Ovary (tissue), 9 donors: ENCODE results near the gene TCF12. TPM values are rescaled to one million over a fixed set of nuclear protein-coding genes. Genes with fewer than 3 reads are reported as not detected.

Experiments used
- DNase-seq, 5 donors: peaks; one replicate each; pipeline ENCODE4 v3.0.0-alpha.2; 2019 to 2020
- H3K27ac ChIP-seq, 2 donors: fragments of 200-600 bp; one replicate each; pipeline versions ENCODE4 v1.5.1 to v1.8.0; 2019 to 2022
- H3K27me3 ChIP-seq: fragments of 200-600 bp; one replicate; pipeline ENCODE4 v1.8.0; 2022
- H3K36me3 ChIP-seq: fragments of 200-600 bp; sonication (generic); one replicate; pipeline ENCODE4 v1.5.1; 2019
- H3K4me1 ChIP-seq: one replicate; pipeline ENCODE4 v1.8.1; 2013; ENCODE audit warnings: mild to moderate bottlenecking, moderate library complexity; ENCODE audit not compliant: insufficient read depth
- H3K4me3 ChIP-seq: fragments of 200-600 bp; sonication (generic); one replicate; pipeline ENCODE4 v1.5.1; 2017
- H3K9me3 ChIP-seq, 2 donors: fragments of 200-600 bp in 1 of 2; sonication (generic) in 1 of 2; one replicate each; pipeline versions ENCODE4 v1.5.1 to v1.8.1; 2013 to 2019; ENCODE audit warnings: mild to moderate bottlenecking in 1 of 2, moderate library complexity in 1 of 2
- EP300 ChIP-seq: sonication (generic); formaldehyde crosslinking; IDR thresholded peaks from one replicate; pipeline ENCODE4 v1.6.1; 2017; ENCODE audit warnings: antibody characterized with exemption
- POLR2A ChIP-seq: fragments of 450-650 bp; IDR thresholded peaks from one replicate; pipeline ENCODE4 v1.6.1; 2017; ENCODE audit warnings: antibody characterized with exemption, mild to moderate bottlenecking, moderate library complexity
- WGBS, 3 donors: extraction: QIAGEN DNeasy Blood & Tissue Kit in 1 of 3; methylation state at CpG; one replicate each; pipeline versions ENCODE4 v1.1.5 to v1.1.7; 2013 to 2017; 5-methylcytosine and 5-hydroxymethylcytosine counted together
- intact Hi-C, 4 donors: fragments of 100-400 bp; cut with DNase I; formaldehyde crosslinking; loops; one replicate each; pipeline versions ENCODE4 v1.11.0 to v1.15.1; 2022 to 2023
- polyA plus RNA-seq, 2 donors: library from polyadenylated mRNA; stranded (reverse); fragments of 200-250 nt in 1 of 2; fragments of 350-450 nt in 1 of 2; fragmentation: Illumina TruSeq in 1 of 2; extraction: RNeasy Lipid Tissue Mini Kit (QIAGEN cat#74804) in 1 of 2; gene quantifications; one replicate each; pipeline ENCODE4 v1.2.3, GENCODE V29; 2013 to 2014
- total RNA-seq, 7 donors: library from RNA; depleted of rRNA in 2 of 7; stranded (reverse); fragments of >200 nt in 2 of 7; fragmentation: NEBNext Ultra II Directional in 3 of 7; extraction: Animal tissue kit (Norgen Biotek cat#: 25700) in 3 of 7; gene quantifications; one replicate each; pipeline versions ENCODE4 v1.1.0 to v1.2.4, GENCODE V29; 2016 to 2023
- TF ChIP-seq, protein P1 (sequence below), 3 donors: fragments of 450-650 bp in 2 of 3; fragments of 200-600 bp in 1 of 3; IDR thresholded peaks; one replicate each; pipeline versions ENCODE4 v1.5.1 to v1.8.0; 2016 to 2022; ENCODE audit warnings: antibody characterized with exemption in 3 of 3, mild to moderate bottlenecking in 1 of 3
- donor health status: DM: no; HTN: no; CAD: no; lungs with moderate emphysema.
- donor health status: DM: no; HTN: no; CAD: no.
- donor health status: Bipolar disorder and iron deficiency.
- donor health status: DM: yes; HTN: yes; CAD: no.
- donor health status: DM: no; HTN: no; CAD: no.
- donor health status: DM: yes; HTN: yes; CAD: no.

The TCF12 gene
- total and polyA plus RNA-seq, 9 donors = 28.6 to 150 (median 116) TPM

DNA sequence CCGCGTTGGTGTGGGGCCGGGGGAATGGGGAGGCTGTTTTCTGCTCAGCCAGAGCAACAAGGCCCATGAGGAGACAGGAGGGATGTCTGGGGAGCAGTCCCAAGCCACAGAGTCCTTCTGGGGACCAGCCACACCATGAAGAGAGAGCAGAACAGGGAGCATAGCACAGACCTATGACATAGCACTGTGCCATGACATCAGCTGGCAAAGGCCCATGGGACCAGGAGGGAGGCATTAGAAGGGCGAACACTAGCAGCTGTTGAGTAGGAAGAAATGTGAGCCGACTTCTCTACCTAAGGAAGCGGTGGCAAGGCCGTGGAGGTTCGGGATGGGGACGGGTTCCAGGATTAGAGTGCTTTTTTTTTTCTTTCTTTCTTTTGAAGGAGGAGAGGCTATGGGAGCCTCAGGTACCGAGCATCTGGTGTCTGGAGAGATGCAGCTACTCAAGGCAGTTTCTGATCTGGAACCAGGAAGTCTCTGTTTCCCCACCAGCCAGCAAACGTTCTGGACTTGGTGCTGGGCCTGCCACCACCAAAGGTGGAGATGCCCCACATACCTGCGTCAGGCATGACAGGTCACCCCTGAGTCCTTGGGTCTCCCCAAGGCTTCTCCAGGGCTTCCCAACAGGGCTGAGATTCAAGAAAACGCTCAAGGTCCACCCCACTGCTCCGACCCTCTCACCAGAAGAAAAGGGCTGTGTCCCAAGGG lies 380.6 kb downstream of the TCF12 start:
- Histone ChIP-seq H3K27me3 (no peaks in the 10 kb centered on the region), H3K27ac (no peak overlapping the region), H3K9me3 (no peaks in the 10 kb centered on the region), H3K4me3 (no peak overlapping the region), H3K4me1 (peaks cover 2% of the 10 kb centered on the region), H3K36me3 (no peaks in the 10 kb centered on the region)
- intact Hi-C loops = no loop called here
- TF ChIP-seq POLR2A (no peak), EP300 (no peak)
- TF ChIP-seq, protein P1, sequence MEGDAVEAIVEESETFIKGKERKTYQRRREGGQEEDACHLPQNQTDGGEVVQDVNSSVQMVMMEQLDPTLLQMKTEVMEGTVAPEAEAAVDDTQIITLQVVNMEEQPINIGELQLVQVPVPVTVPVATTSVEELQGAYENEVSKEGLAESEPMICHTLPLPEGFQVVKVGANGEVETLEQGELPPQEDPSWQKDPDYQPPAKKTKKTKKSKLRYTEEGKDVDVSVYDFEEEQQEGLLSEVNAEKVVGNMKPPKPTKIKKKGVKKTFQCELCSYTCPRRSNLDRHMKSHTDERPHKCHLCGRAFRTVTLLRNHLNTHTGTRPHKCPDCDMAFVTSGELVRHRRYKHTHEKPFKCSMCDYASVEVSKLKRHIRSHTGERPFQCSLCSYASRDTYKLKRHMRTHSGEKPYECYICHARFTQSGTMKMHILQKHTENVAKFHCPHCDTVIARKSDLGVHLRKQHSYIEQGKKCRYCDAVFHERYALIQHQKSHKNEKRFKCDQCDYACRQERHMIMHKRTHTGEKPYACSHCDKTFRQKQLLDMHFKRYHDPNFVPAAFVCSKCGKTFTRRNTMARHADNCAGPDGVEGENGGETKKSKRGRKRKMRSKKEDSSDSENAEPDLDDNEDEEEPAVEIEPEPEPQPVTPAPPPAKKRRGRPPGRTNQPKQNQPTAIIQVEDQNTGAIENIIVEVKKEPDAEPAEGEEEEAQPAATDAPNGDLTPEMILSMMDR (IDR thresholded peaks at IDR 0.05) = no peak
- WGBS, 3 donors = 72 to 84% (median 73%) methylated on average over 14 of the region's 14 CpGs
- DNase-seq = no peak

DNA sequence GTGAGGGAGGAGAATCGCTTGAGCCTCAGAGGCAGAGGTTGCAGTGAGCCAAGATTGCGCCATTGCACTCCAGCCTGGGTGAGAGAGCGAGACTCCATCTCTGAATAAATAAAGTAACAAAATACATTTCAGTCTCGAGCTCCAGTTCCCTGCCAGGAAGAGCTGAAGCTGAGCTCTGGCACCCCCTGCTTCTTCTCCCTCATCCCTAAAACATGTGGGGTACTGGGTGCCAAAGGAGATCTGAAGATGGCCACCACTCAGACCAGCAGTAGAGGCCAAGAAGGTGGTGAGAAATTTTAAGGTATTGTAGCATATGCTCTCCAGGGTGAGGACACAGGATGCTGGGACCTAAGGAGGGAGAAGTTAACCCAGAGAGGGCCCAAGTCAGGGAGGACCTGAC lies 382.9 kb downstream of the TCF12 start:
- peaks cover 2% of the 10 kb centered on the region for H3K4me1 ChIP-seq
- TF ChIP-seq, protein P1 (IDR thresholded peaks at IDR 0.05) = no peak
- no peak for TF ChIP-seq POLR2A
- TF ChIP-seq EP300 = no peak
- H3K36me3 ChIP-seq = no peaks in the 10 kb centered on the region
- intact Hi-C loops = loop anchor here (10.0 kb wide), 3 partner anchors 157 to 807 kb away; partner anchors contain the start of gene TCF12 (in 1 of the 4)
- H3K9me3 ChIP-seq = no peaks in the 10 kb centered on the region
- DNase-seq = no peak
- no peaks in the 10 kb centered on the region for H3K27me3 ChIP-seq
- WGBS, 3 donors = 93 to 96% (median 95%) methylated on average over 4 of the region's 4 CpGs
- H3K27ac ChIP-seq = no peak overlapping the region
- H3K4me3 ChIP-seq = no peak overlapping the region

DNA sequence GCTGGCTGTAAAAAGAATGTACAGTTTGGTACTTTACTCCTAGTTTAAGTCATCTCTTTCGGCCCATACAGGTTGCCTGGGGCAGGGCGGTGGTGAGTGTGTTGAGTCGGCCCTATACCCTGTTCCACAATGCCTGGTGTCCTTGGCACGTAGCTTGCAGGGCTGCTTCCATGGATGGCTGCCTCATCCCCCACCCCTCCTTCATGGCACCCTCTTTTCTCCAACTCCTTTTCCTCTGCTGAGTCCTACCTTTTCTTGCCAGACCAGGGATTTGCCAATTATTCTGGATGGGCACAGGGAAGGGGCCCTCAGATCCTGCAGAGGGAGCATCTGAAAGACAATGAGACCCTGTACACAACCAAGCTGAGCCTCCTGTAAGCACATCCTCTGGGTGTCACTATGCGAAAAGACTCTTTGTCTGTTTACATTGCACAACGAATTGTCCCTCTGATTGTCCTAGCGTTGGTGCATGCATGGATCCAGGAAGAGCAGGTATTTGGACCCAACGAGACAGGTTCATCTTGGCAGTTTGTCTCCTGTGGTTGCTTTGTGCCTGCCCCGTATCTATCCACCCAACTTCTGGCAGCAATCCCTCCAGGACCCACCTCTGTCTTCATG lies 384.3 kb downstream of the TCF12 start:
- H3K27ac ChIP-seq = no peak overlapping the region
- no peaks in the 10 kb centered on the region for H3K27me3 ChIP-seq
- no peak overlapping the region for H3K4me3 ChIP-seq
- 86 to 89% (median 86%) methylated on average over 9 of the region's 9 CpGs for WGBS, 3 donors
- H3K4me1 ChIP-seq = peaks cover 3% of the 10 kb centered on the region
- no peak for DNase-seq
- H3K9me3 ChIP-seq = no peaks in the 10 kb centered on the region
- TF ChIP-seq EP300 (no peak), POLR2A (no peak)
- TF ChIP-seq, protein P1 (IDR thresholded peaks at IDR 0.05) = no peak
- H3K36me3 ChIP-seq = no peaks in the 10 kb centered on the region
- intact Hi-C loops = loop anchor here (10.0 kb wide), 3 partner anchors 158 to 808 kb away; partner anchors contain the start of gene TCF12 (in 1 of the 4)

DNA sequence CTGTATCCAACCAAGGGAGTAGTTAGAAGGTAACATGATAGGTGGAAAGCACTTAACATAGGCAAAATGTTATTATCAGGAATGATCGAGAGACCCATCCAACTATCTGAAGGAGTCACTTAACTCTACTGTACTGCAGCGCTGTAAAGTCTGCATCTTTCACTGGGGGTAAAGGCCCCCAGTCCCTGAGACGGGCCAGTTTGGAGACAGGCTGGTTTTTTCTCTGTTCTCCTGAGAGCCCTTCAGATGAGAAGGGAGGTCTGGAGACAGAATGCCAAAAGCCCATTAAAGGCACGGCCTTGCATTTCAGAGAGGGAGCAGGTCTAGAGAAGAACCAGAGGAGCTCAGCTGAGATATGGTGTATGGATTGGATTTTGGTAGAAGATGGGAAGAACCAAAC lies 386.6 kb downstream of the TCF12 start:
- intact Hi-C loops = loop anchor here (5.0 to 10.0 kb wide), 4 partner anchors 160 to 810 kb away; partner anchors contain the start of gene TCF12 (in 1 of the 4)
- 88 to 93% (median 90%) methylated on average over 4 of the region's 4 CpGs for WGBS, 3 donors
- no peak for DNase-seq
- H3K9me3 ChIP-seq = no peaks in the 10 kb centered on the region
- H3K27me3 ChIP-seq = no peaks in the 10 kb centered on the region
- no peak overlapping the region for H3K4me3 ChIP-seq
- H3K27ac ChIP-seq = no peak overlapping the region
- no peaks in the 10 kb centered on the region for H3K36me3 ChIP-seq
- TF ChIP-seq EP300 = no peak
- TF ChIP-seq, protein P1 (IDR thresholded peaks at IDR 0.05) = no peak
- peaks cover 1% of the 10 kb centered on the region for H3K4me1 ChIP-seq
